Cardiac muscle cell (in vitro differentiated cells and primary cell): Measurements from ENCODE around the gene PNLIPRP3. TPM values are rescaled to one million over a fixed set of nuclear protein-coding genes. Genes with fewer than 3 reads are reported as not detected.

ENCODE experiments used
- DNase-seq, 2 donors: peaks; one replicate each; pipeline versions ENCODE4 v3.0.0 to v3.0.0-alpha.2; 2010 to 2017; ENCODE audit warnings: low read depth in 1 of 2, low spot score in 1 of 2
- H3K27ac ChIP-seq: fragments of 200-600 bp; sonication (generic); 2 replicates; pipeline ENCODE4 v1.5.1; 2016
- H3K27me3 ChIP-seq: fragments of 200-600 bp; sonication (generic); 2 replicates; pipeline ENCODE4 v1.6.0; 2016; ENCODE audit warnings: control low read depth
- H3K36me3 ChIP-seq: fragments of 200-600 bp; sonication (generic); 2 replicates; pipeline ENCODE4 v1.5.1; 2016; ENCODE audit warnings: control low read depth
- H3K4me1 ChIP-seq: fragments of 200-600 bp; sonication (generic); 2 replicates; pipeline ENCODE4 v1.8.1; 2017; ENCODE audit warnings: low read depth, mild to moderate bottlenecking, mixed run types
- H3K4me3 ChIP-seq: fragments of 200-600 bp; sonication (generic); 2 replicates; pipeline ENCODE4 v1.5.1; 2016; ENCODE audit warnings: mild to moderate bottlenecking
- H3K9me3 ChIP-seq: fragments of 200-600 bp; sonication (generic); 2 replicates; pipeline ENCODE4 v1.5.1; 2017; ENCODE audit warnings: low read depth, mild to moderate bottlenecking, control low read depth
- CTCF ChIP-seq: IDR thresholded peaks from 2 replicates; pipeline ENCODE4 v1.5.1; 2012; ENCODE audit warnings: low read depth, mild to moderate bottlenecking, low read length
- polyA plus RNA-seq: library from polyadenylated mRNA; unstranded; fragments of >200 nt; fragmentation: Nextera tagmentation; extraction: Ambion mirVana; gene quantifications from 2 replicates; pipeline ENCODE4 v1.2.1, GENCODE V29; 2016
- total RNA-seq: library from RNA; depleted of rRNA; stranded (reverse); fragments of >200 nt; gene quantifications from 2 replicates; pipeline ENCODE4 v1.2.3, GENCODE V29; 2016

PNLIPRP3 gene
- total and polyA plus RNA-seq, 2 experiments from 2014 or later = not detected

- no peak for DNase-seq
- H3K27me3 ChIP-seq = no peaks in the 10 kb centered on the region
- H3K9me3 ChIP-seq = no peaks in the 10 kb centered on the region
- no peak overlapping the region for H3K4me3 ChIP-seq
- no peaks in the 10 kb centered on the region for H3K4me1 ChIP-seq
- H3K27ac ChIP-seq = no peak overlapping the region
- no peak for TF ChIP-seq CTCF
- H3K36me3 ChIP-seq = no peaks in the 10 kb centered on the region
Observed at GRCh38 chr10:116477986-116478664, 50.5 kb downstream of the PNLIPRP3 start.

- Histone ChIP-seq H3K27ac (no peak overlapping the region), H3K4me1 (no peaks in the 10 kb centered on the region), H3K36me3 (no peaks in the 10 kb centered on the region), H3K4me3 (no peak overlapping the region), H3K27me3 (no peaks in the 10 kb centered on the region), H3K9me3 (no peaks in the 10 kb centered on the region)
- DNase-seq = no peak
- no peak for TF ChIP-seq CTCF
Observed at GRCh38 chr10:116486770-116487448, 59.3 kb downstream of the PNLIPRP3 start.

GRCh38 chr10:116487522-116488430 lies 60.1 kb downstream of the PNLIPRP3 start:
- Histone ChIP-seq H3K36me3 (no peaks in the 10 kb centered on the region), H3K27ac (no peak overlapping the region), H3K4me3 (no peak overlapping the region), H3K4me1 (no peaks in the 10 kb centered on the region), H3K27me3 (no peaks in the 10 kb centered on the region), H3K9me3 (no peaks in the 10 kb centered on the region)
- TF ChIP-seq CTCF = no peak
- no peak for DNase-seq

- Histone ChIP-seq H3K9me3 (no peaks in the 10 kb centered on the region), H3K4me3 (no peak overlapping the region), H3K27ac (no peak overlapping the region), H3K36me3 (no peaks in the 10 kb centered on the region), H3K27me3 (no peaks in the 10 kb centered on the region), H3K4me1 (no peaks in the 10 kb centered on the region)
- no peak for TF ChIP-seq CTCF
- no peak for DNase-seq
Observed at GRCh38 chr10:116489460-116489859, 61.8 kb downstream of the PNLIPRP3 start.

- H3K27me3 ChIP-seq = no peaks in the 10 kb centered on the region
- DNase-seq = peak; percentile 30 to 53
- no peak overlapping the region for H3K4me3 ChIP-seq
- peak; percentile 60 for TF ChIP-seq CTCF
- no peaks in the 10 kb centered on the region for H3K4me1 ChIP-seq
- no peaks in the 10 kb centered on the region for H3K9me3 ChIP-seq
- no peak overlapping the region for H3K27ac ChIP-seq
- H3K36me3 ChIP-seq = no peaks in the 10 kb centered on the region
Observed at GRCh38 chr10:116490028-116490662, 62.5 kb downstream of the PNLIPRP3 start.
